Globus pallidus (tissue), 1 donor: ENCODE data around the gene LRRC14B.

Experiments used
- DNase-seq: peaks from one replicate; pipeline ENCODE4 v3.0.0-alpha.2; 2015; ENCODE audit warnings: low spot score

Gene LRRC14B

DNA sequence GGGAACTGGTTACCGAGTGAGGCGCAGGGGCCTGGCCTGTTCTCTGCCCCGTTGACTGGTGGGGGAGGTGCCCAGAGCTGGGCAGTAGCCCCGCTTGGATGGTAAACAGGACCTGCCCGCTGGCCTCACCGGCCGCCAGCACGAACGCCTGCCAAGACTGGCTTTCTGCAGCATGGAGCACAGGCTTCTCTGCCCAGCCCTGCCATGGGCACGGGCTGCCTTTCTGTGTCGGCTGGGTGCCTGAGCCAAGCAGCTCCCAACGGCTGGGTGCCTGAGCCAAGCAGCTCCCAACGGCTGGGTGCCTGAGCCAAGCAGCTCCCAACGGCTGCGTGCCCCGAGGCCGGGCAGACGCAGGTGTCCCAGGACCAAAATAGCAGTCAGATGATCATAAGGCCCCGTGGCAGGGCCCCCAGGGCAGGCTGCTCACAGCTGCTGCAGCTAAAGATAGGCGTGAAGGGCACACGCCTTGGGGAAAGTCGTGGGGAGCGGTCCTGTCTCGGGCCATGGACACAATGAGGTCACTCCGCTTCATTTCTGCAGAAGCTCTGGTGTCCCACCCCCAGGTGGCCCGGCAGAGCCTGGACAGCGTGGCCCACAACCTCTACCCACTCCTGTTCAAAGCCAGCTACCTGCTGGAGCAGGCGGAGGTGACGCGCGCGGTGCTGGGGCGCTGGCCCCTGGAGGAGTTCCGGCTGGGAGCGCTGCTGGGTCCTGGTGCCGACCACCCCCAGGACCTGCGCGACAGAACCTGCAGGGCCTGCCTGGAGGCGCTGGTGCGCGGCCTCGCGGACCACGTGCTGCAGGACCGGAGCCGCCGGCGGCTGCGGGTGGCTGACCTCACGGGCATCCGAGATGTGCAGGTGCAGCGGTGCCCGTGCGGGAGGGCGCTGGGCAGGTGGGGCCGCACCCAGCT, at the start of gene LRRC14B:
LRRC14B (plus strand) TSS at position 460 of the 913 bp plus-strand sequence; CDS start at position 504, 44 bp downstream.
- DNase-seq, result peak; percentile 41

DNA sequence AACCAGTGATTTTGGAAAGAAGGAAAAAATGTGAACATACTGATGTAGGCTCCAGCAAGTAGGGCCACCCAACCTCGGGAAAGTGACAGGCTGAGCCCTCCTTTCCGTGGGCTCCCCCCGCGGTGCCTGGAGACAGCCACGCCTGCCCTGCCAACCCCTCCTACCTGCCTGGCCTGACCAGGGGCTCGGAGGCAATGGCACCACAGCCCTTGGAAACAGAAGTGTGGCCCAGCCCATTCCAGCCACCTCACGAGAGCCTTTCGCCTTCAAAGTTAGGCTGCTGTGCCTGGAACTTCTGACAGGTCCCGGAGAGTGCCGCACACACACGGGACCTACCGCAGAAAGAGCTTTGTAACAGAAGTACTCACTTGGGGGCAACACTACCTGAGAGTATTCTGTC, 49.5 kb upstream of the LRRC14B start:
- DNase-seq, result no peak

DNA sequence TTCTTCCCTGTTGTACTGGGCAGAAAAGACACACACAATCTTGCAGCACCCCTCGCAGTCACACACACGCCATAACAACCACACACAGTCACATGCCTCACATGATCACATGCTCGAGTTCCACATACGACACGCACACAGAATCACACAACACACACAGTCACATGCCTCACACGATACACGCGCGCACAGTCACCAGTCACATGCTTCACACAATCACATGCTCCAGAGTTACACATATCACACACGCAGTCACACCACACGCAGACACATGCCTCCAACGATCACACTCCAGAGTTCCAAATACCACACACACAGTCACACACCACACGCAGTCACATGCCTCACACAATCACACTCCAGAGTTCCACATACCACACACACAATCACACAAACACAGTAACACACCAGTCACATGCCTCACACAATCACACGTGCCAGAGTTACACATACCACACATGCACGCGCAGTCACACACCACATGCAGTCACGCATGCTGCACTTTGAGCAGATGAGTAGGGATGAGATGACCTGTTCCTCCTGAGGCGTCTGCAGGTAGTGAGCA, 49.0 kb upstream of the LRRC14B start:
- DNase-seq, result no peak

DNA sequence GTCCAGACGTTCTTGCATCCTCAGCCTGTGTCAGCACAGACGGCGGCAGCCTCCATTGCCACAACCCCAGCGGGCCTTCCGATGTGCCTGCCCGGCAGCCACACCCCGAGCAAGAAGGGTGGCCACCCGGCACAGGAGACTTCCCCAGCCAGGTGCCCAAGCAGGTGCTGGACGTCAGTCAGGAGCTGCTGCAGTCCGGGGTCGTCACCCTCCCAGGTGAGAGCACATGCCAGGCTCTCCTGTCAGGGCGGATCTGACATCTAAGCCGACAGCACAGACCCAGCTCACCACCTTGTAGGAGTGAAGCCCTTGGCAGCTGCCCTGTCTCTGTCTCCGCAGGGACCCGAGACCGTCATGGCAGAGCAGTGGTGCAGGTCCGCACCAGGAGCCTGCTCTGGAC, 48.3 kb upstream of the LRRC14B start:
- no peak for DNase-seq

DNA sequence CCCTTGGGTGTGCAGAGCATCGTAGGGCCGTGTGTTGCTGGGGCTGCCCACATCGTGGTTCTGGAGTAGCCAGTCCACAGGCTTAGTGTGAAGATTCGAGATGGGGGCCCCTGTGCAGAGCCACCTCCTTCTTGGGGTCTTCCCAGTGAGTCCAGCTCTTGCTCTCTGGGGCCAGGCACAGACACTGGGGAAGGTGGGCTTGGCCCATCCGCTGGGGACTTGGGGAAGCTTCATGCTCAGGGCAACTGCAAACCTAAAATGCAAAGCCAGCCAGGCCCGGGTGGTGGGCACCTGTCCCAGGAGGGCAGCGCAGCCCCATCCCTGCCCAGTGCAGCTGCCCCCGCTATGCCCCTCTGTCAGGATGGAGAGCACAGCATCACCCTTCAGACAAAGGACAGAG, 46.4 kb upstream of the LRRC14B start:
- no peak for DNase-seq

DNA sequence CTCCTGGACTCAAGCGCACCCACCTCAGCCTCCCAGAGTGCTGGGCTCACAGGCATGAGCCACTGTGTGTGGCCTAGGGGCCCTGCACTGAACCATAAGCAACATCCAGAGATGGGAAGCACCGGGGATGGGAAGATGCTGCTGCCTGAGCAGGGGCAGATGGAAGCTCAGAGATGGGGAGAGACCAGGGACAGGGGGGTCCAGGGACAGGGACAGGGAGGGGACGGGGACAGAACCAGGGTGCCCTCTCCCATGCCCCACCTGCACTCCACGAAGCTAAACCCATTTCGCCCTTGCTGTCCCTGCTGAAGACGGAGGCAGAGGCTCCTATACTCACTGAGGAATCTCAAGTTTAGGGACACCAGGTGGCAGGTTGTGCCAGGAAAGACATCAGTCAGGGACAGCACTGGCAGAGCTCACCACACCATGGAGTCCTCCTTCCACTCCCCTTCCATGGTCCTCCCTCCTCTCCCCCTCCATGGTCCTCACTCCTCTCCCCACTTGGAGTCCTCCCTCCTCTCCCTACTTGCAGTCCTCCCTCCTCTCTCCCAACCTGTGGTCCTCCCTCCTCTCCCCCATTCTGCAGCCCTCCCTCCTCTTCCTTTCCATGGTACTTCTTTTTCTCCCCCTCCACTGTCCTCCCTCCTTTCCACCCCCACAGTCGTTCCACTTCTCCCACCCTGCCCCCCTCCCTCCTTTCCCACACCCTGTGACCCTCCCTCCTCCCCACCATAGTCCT, 45.5 kb upstream of the LRRC14B start:
- DNase-seq, result no peak

DNA sequence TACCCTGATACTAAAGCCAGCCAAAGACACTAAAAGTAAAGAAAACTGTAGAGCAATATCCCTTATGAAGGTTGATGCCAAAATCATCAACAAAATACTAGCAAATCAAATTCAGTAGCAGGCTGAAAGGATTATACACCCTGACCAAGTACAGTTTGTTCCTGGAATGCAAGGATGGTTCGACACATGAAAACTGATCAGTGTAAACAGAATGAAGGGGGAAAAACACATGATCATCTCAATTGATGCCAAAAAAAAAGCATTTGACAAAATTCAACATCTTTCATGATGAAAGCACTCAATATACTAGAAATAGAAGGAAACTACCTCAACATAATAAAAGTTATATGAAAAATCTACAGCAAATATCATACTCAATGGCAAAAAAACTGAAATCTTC, 43.5 kb upstream of the LRRC14B start:
- no peak for DNase-seq

DNA sequence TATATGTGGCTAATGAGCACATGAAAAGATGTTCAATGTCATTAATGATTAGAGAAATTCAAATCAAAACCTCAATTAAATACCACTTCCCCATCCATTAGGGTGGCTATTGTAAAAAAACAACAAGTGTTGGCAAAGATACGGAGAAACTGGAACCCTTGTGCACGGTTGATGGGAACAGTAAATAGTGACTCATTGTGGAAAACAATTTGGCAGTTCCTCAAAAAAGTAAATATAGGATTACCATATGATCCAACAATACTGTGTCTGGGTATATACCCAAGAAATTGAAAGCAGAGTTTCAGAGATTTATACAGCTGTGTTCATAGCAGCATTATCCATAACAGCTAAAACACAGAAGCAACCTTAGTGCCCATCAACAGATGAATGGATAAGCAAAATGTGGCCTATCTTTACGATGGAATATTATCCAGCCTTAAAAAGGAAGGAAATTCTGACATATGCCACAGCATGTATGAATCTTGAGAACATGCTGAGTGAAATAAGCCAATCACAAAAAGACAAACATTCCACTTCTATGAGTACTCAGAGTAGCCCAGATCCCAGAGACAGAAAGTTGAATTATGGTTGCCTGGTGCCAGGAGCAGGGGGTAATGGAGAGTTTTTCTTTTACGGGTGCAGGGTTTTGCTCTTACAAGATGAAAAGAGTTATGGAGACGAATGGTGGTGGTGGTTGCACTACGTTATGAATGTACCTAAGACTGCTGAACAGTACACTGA, 41.4 kb upstream of the LRRC14B start:
- DNase-seq, result no peak

DNA sequence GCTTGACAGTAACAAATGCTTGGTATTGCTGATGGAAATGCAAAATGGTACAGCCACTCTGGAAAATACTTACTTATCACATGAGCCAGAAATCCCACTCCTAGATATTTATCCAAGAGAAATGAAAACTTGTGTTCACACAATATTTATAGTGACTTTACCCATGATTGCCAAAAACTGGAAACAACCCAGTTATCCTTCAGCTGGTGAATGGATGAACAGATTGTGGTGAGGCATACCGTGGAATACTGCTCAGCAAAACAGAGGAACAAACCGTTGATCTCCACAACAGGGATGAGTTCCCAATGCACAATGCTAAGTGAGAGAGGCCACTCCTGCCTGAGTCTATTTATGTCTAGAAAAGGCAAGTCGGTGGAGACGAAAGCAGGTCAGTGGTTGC, 40.5 kb upstream of the LRRC14B start:
- no peak for DNase-seq

DNA sequence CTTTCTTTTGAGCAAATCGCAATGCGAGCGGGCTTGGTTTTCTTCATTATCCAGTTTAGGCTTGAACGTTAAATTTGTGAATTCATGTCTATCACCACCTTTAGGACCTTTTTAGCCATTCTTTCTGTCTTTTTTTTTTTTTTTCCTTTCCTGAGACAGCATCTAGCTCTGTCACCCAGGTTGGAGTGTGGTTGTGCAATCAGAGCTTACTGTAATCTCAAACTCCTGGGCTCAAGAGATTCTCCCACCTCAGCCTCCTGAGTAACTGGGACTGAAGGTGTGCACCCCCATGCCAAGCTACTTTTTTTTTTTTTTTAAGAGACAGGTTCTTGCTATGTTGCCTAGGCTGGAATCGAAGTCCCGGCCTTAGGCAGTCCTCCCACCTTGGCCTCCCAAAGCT, 39.2 kb upstream of the LRRC14B start:
- DNase-seq, result no peak

DNA sequence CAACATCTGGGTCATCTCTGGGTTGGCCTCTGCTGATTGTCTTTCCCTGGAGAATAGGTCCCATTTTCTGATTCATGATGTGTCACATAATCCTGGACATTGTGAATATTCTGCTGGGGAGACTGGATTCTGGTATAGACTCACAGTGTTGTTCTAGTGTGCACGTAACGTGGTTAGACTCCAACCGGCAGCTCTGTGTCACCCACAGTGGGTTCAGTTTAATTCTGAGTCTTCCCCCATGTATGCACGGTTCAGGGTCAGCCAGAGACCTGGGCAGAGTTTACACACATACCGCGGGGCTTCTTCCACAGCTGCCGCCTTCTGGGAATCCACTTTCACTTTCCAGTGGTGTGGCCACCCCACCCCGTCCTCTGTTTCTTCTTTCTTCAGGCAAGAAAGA, 38.0 kb upstream of the LRRC14B start:
- DNase-seq, result no peak

DNA sequence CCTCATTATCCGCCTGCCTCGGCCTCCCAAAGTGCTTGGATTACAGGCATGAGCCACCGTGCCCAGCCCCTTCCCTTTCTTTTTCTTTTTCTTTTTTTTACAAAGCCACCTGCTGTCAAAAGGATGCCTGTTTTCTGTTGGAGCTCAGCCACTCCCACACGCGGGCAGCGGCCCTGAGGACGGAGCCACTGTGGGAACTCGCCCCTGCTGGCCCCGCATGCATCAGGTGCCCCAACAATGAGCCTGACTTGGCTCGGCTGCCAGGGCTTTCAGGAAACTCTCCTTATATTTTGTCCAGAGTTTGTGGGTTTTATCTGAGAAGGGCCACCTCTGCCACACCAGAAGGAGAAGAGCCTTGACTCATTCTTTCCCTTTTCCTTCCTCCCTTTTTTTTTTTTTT, 37.1 kb upstream of the LRRC14B start:
- DNase-seq, result no peak

DNA sequence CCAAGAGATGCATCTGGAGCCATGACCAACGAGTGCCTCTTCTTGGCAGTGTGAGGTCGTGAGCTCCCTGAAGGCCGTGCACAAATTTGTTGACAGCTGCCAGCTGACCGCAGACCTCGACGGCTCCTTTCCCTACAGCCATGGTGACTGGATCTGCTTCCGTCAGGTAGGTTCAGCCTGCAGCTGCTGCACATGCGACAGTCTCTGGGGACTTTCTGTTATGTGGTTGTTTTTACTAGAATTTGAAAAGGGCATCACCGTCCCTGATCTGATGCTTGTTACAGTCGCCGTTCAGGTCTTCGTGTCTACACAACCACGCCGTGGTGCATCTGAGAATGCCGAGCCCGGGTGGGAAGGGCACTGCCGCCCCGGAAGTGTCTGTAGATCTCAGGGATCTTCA, 36.5 kb upstream of the LRRC14B start:
- DNase-seq, result no peak

DNA sequence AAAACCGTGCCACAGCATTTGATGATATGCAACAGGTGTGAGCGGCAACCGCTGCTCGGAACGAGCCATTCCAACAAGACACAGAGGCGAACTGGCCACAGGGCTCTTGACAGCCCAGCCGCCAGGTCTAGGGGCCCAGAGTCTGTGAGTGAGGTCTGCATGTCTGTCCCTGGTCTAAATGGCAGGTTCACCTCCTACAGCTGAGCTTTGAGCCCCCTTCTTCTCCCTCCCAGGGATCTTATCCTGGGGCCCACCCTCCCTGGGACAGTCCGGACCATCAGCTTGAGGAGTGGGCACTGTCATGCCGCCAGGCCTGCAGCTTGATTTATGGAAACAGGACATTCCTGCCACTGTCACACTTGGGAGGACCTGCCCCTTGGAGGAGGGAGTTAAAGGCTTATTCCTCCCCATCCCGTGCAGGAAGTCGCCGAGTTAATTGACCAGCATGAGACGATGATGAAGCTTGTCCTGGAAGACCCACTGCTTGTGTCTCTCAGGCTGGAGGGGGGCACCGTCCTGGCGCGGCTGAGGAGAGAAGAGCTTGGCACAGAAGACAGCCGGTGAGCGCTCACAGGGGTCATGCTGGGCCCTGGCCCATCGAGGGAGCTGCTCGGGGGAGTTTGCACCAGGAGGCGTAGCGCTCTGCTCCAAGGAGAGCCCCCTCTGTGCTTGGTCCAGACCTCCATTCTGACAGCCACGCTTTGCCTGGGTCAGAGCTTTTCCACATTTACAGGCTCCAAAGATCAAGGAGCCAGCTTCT, 35.5 kb upstream of the LRRC14B start:
- no peak for DNase-seq

DNA sequence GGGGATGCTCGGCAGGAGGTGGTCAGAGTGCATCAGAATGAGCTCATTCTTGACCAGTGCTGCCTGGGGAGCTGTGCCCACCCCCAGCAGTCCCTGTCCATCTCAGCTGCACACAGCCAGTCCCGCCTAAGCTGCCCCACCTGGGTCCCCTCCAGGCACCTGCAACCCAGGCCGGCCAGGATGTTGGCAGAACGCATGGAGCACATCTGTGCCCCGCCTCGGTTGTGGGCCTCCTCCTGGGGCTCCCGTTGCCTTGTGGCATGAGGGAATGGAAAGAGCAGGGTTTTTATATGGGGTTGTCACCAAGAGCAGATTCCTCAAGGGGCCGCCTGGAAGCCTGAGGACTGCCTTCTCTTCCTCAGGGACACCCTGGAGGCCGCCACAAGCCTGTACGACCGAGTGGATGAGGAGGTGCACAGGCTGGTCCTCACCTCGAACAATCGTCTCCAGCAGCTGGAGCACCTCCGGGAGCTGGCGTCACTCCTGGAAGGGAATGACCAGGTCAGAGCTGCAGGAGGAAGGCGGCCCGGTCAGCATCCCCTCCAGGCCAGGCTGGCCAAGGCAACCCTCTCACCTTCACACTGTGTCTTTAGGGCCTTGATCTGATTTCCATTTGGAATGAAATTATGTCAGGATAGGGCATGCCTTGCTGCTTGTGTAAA, 34.8 kb upstream of the LRRC14B start:
- no peak for DNase-seq

DNA sequence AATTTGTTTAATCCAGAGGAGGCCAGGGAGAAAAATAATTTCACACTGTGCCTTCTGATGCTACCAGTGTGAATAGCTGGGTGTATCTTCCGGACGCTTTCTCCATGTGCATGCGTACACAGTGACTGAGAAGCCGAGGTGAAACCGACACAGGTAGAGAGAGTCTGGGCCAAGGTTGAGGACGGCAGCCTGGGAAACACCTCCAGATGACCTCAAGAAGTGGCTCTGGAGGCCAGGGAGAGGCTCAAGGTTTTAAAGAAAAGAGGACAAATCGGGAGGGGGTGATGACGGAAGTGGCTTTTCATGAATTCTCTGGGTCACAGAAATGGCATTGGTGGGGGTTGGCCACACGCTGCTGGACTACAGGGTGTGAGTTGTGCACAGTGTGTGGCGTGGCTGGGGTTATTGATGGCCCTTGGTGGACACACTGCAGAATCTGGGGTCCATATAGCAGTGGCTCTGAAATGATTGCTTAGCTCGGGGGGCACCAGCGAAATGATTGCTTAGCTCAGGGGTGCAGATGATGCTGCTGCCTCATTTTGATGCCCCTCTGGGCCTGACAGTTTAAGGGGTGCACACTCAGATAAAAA, 34.1 kb upstream of the LRRC14B start:
- DNase-seq, result no peak

DNA sequence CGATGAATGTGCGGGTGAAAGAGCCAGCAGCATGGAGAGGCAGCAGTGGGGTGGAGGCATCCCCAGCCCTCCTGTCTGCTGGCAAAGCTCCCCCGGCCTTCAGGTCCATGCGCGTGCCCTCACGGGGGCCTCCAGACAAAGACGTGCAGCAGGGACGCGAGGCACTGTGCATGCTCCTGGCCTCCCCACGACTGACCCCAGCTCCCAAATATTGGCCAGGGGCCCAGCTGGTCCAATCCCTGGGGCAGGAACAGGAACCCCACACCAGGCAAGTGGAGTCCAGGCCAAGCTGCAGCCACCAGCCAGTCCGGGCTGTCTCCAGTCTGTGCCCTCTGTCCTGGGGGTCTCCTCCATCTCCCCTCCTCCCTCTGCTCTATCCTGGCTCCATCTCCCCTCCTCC, 33.5 kb upstream of the LRRC14B start:
- DNase-seq, result no peak

DNA sequence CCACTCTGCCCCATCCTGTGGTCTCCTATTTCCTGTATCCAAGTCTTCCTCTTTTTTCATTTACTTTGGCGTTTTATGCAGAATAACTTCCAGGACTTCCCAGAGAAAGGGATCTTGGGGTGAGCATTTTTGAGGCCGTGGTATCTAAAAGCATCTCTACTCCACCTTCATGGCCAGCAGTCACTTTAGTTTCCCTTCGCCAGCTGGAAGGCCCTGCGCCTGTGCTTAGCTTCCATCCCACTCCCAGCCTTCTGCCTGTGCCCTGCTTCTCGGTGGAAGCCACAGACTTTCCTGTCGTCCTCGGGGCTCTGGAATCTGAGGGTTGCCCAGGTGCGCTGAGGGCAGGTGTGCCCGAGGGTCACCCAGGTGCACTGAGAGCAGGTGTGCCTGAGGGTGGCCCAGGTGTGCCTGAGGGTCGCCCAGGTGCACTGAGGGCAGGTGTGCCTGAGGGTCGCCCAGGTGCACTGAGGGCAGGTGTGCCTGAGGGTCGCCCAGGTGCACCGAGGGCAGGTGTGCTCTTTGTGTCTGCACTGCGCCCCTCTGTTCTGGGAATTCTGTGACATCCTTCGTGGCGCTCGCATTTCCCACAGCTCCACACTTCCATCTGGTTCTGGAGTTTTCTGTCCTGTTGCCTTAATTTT, 32.4 kb upstream of the LRRC14B start:
- DNase-seq, result no peak

DNA sequence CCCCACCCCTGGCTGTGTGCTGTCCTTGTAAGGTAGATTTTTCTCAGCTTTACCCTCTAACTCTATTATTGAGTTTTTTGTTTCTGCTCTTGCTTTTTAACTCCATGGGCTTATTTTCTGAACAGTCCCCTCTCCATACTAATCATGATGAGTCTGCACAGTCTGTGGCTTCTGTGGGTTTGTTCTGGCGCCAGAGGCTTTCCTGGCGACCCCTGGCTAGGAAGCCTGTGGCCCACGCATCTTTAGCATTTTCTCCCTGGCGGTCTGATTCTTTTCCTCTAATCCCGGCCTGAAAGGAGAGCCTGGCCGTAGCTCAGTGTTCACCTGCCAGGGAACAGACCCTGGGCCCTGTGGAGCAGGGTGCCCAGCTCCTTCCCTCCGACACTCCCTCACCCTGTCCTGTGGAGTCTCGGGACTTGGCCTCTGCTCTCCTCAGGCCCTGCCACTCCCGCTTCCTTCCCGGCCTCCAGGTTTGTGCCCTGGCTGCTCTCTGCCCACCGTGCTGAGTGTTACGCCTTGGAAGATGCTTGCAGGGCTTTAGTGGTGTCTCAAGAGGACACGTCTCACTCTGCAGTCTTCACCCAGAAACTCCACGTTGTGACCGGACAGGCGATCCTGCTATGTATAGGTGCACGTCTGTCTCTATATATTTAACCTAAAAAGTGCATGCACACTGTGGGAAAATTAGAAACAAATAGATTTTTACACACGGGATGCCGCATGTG, 31.7 kb upstream of the LRRC14B start:
- DNase-seq, result no peak

DNA sequence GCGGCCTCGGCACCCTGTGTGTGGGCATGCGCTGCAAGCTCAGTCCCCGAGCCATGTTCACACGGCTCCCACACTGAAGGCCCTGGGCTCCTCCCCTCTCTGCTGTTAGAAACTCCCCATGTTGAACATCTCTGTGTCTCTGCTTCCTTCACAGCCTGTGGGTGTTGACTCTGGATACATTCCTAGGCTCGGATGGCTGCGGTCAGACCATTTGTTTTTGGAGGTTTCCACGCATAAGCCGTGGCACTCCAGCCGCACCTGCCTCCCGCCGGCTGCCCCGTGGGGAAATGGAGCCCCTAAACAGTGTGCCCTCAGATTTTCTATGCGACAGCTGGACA, 31.2 kb upstream of the LRRC14B start:
- DNase-seq, result no peak
